Esophagus squamous epithelium (tissue), 4 donors: ENCODE data around the gene DPEP1.

Experiments
- POLR2A ChIP-seq, 4 donors: fragments of 450-650 bp; IDR thresholded peaks; one replicate each; pipeline ENCODE4 v1.6.1; 2017; ENCODE audit warnings: antibody characterized with exemption in 4 of 4, mild to moderate bottlenecking in 4 of 4, moderate library complexity in 3 of 4
- TF ChIP-seq, protein P1 (sequence below), 6 experiments: fragments of 450-650 bp in 4 of 6; fragments of 200-600 bp in 2 of 6; sonication (generic) in 2 of 6; IDR thresholded peaks; one replicate each; pipeline ENCODE4 v1.5.1; 2016 to 2019; ENCODE audit warnings: antibody characterized with exemption in 6 of 6, mild to moderate bottlenecking in 4 of 6, moderate library complexity in 4 of 6

DNA sequence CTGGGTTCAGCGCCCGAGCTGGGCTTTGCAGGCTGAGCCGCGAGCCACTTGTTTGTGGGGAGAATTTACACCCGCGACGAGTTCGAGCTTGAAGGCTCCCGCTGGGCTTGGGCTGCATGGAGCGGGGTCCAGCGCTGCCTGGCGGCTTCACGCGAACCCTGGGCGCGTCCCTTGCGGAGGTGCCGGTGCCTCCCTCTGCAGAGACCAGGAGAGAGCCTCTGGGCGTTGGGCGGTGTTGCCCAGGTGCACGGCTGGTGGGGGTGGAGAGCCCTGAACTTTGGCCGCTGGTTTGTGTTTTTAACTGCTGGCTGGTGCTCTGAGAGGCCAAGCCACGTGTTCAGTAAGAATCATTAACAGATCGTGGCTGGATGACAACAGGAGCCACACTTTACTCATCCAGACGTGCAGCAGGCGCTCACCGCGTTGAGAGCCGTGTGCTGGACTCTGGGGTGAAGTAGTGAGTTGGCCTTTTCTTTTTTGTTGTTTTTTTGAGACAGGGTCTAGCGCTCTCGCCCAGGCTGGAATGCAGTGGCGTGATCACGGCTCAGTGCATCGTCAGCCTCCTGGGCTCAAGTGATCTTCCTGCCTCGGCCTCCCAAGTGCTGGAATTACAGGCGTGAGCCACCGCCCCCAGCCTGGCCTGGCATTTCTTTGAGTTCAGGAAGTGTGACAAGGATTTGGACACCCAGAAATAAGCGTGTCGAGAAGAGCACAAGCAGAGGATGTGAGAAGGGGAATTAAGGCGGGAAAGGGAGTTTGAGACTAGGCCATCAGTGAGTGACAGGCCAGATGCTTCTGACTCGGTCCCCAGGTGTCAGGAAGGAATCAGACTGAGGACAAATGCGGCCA lies 73.9 kb downstream of the DPEP1 start:
- TF ChIP-seq POLR2A (IDR thresholded peaks at IDR 0.05): no peak
- TF ChIP-seq, protein P1, sequence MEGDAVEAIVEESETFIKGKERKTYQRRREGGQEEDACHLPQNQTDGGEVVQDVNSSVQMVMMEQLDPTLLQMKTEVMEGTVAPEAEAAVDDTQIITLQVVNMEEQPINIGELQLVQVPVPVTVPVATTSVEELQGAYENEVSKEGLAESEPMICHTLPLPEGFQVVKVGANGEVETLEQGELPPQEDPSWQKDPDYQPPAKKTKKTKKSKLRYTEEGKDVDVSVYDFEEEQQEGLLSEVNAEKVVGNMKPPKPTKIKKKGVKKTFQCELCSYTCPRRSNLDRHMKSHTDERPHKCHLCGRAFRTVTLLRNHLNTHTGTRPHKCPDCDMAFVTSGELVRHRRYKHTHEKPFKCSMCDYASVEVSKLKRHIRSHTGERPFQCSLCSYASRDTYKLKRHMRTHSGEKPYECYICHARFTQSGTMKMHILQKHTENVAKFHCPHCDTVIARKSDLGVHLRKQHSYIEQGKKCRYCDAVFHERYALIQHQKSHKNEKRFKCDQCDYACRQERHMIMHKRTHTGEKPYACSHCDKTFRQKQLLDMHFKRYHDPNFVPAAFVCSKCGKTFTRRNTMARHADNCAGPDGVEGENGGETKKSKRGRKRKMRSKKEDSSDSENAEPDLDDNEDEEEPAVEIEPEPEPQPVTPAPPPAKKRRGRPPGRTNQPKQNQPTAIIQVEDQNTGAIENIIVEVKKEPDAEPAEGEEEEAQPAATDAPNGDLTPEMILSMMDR (IDR thresholded peaks at IDR 0.05): no peak
